Skeletal muscle satellite cell (primary cell): Measurements from ENCODE around the gene INSR.
"Not testable (repeated sequence)": the region's sequence is repeated elsewhere in the genome, so short reads cannot be mapped to it uniquely, and the experiment has no call there.

Experiments used
- H3K27me3 ChIP-seq: 2 replicates; pipeline ENCODE4 v1.7.0; 2013; ENCODE audit warnings: low read length; ENCODE audit not compliant: control insufficient read depth, insufficient read depth
- H3K36me3 ChIP-seq: 2 replicates; pipeline ENCODE4 v1.7.0; 2013; ENCODE audit warnings: mild to moderate bottlenecking, control low read depth, low read length; ENCODE audit not compliant: insufficient read depth
- H3K4me1 ChIP-seq: 2 replicates; pipeline ENCODE4 v1.7.0; 2013; ENCODE audit warnings: low read length; ENCODE audit not compliant: control insufficient read depth, insufficient read depth
- H3K4me2 ChIP-seq: 2 replicates; pipeline ENCODE4 v1.7.0; 2013; ENCODE audit warnings: mild to moderate bottlenecking, low read length
- H3K4me3 ChIP-seq: 2 replicates; pipeline ENCODE4 v1.7.0; 2013; ENCODE audit warnings: low read length
- H3K9ac ChIP-seq: 2 replicates; pipeline ENCODE4 v1.7.0; 2013; ENCODE audit warnings: mild to moderate bottlenecking, low read depth, low read length, moderate library complexity
- H3K9me3 ChIP-seq: replicated peaks from 2 replicates; pipeline ENCODE4 v1.7.0; 2013; ENCODE audit warnings: mild to moderate bottlenecking, control low read depth, low read length

INSR gene

GRCh38 chr19:7215176-7215575 is 79.0 kb downstream of the INSR start:
- Histone ChIP-seq H3K4me2 (no peak overlapping the region), H3K27me3 (no peaks in the 10 kb centered on the region)

GRCh38 chr19:7214324-7215089 is 79.7 kb downstream of the INSR start:
- H3K9ac ChIP-seq = no peak overlapping the region
- no peaks in the 10 kb centered on the region for H3K36me3 ChIP-seq
- no peak overlapping the region for H3K4me2 ChIP-seq
- no peaks in the 10 kb centered on the region for H3K27me3 ChIP-seq
- H3K9me3 ChIP-seq = no peaks in the 10 kb centered on the region
- H3K4me3 ChIP-seq = no peak overlapping the region
- no peaks in the 10 kb centered on the region for H3K4me1 ChIP-seq

More at GRCh38 chr19:7215176-7215575, 79.0 kb downstream of the INSR start:
- H3K9me3 ChIP-seq = no peaks in the 10 kb centered on the region
- no peaks in the 10 kb centered on the region for H3K36me3 ChIP-seq
- no peak overlapping the region for H3K9ac ChIP-seq
- H3K4me1 ChIP-seq = no peaks in the 10 kb centered on the region
- H3K4me3 ChIP-seq = no peak overlapping the region

GRCh38 chr19:7213628-7214323 is 80.4 kb downstream of the INSR start:
- Histone ChIP-seq H3K9me3 (no peaks in the 10 kb centered on the region), H3K9ac (no peak overlapping the region), H3K27me3 (no peaks in the 10 kb centered on the region), H3K36me3 (no peaks in the 10 kb centered on the region), H3K4me3 (no peak overlapping the region), H3K4me1 (no peaks in the 10 kb centered on the region), H3K4me2 (no peak overlapping the region)

- no peak overlapping the region for H3K4me3 ChIP-seq
- no peaks in the 10 kb centered on the region for H3K4me1 ChIP-seq
- H3K36me3 ChIP-seq = no peaks in the 10 kb centered on the region
- no peak overlapping the region for H3K9ac ChIP-seq
- H3K4me2 ChIP-seq = no peak overlapping the region
- no peaks in the 10 kb centered on the region for H3K9me3 ChIP-seq
- no peaks in the 10 kb centered on the region for H3K27me3 ChIP-seq
Observed at GRCh38 chr19:7211191-7211951, 82.8 kb downstream of the INSR start.

GRCh38 chr19:7210359-7210758 is 83.9 kb downstream of the INSR start:
- Histone ChIP-seq H3K27me3 (no peaks in the 10 kb centered on the region), H3K36me3 (no peaks in the 10 kb centered on the region), H3K9ac (no peak overlapping the region), H3K4me1 (no peaks in the 10 kb centered on the region), H3K4me2 (no peak overlapping the region), H3K9me3 (no peaks in the 10 kb centered on the region), H3K4me3 (no peak overlapping the region)

GRCh38 chr19:7209597-7210325 is 84.5 kb downstream of the INSR start:
- not testable (repeated sequence) for H3K27me3 ChIP-seq, H3K4me1 ChIP-seq, H3K9ac ChIP-seq, H3K4me3 ChIP-seq, H3K36me3 ChIP-seq, H3K4me2 ChIP-seq, H3K9me3 ChIP-seq

- not testable (repeated sequence) for H3K27me3 ChIP-seq, H3K4me1 ChIP-seq, H3K4me2 ChIP-seq, H3K9ac ChIP-seq, H3K36me3 ChIP-seq, H3K9me3 ChIP-seq, H3K4me3 ChIP-seq
Observed at GRCh38 chr19:7209036-7209435, 85.2 kb downstream of the INSR start.

- H3K9me3 ChIP-seq = no peaks in the 10 kb centered on the region
- no peak overlapping the region for H3K4me2 ChIP-seq
- H3K27me3 ChIP-seq = no peaks in the 10 kb centered on the region
- no peaks in the 10 kb centered on the region for H3K36me3 ChIP-seq
- no peak overlapping the region for H3K9ac ChIP-seq
- peaks cover 4% of the 10 kb centered on the region for H3K4me1 ChIP-seq
- H3K4me3 ChIP-seq = no peak overlapping the region
Observed at GRCh38 chr19:7203332-7203731, 90.9 kb downstream of the INSR start.

- Histone ChIP-seq H3K9me3 (no peaks in the 10 kb centered on the region), H3K36me3 (no peaks in the 10 kb centered on the region), H3K27me3 (no peaks in the 10 kb centered on the region), H3K4me2 (no peak overlapping the region), H3K9ac (no peak overlapping the region), H3K4me3 (no peak overlapping the region), H3K4me1 (peaks cover 4% of the 10 kb centered on the region)
Observed at GRCh38 chr19:7202888-7203287, 91.3 kb downstream of the INSR start.

GRCh38 chr19:7200736-7201135 is 93.5 kb downstream of the INSR start:
- H3K27me3 ChIP-seq = no peaks in the 10 kb centered on the region
- H3K9me3 ChIP-seq = no peaks in the 10 kb centered on the region
- H3K4me2 ChIP-seq = no peak overlapping the region
- H3K9ac ChIP-seq = no peak overlapping the region
- peaks cover 14% of the 10 kb centered on the region for H3K4me1 ChIP-seq
- no peak overlapping the region for H3K4me3 ChIP-seq
- H3K36me3 ChIP-seq = no peaks in the 10 kb centered on the region
